Renal cortex interstitium (tissue), 11 donors: Measurements from ENCODE around the gene NCBP3. TPM values are rescaled to one million over a fixed set of nuclear protein-coding genes. Genes with fewer than 3 reads are reported as not detected.

ENCODE experiments used
- DNase-seq, 11 donors: peaks; one replicate each; pipeline ENCODE4 v3.0.0-alpha.2; 2013; ENCODE audit warnings: low read depth in 9 of 11, low spot score in 4 of 11; ENCODE audit errors: extremely low read depth in 1 of 11
- polyA plus RNA-seq, 3 donors: library from polyadenylated mRNA; unstranded; fragments of 120-200 nt; gene quantifications; one replicate each; pipeline ENCODE4 v1.2.1, GENCODE V29; 2013; ENCODE audit not compliant: insufficient read length in 3 of 3

Gene NCBP3
- polyA plus RNA-seq, 3 donors: 83.1 to 122 (median 83.7) TPM

GRCh38 chr17:3886776-3887175 lies 40.7 kb upstream of the NCBP3 start:
- DNase-seq: no peak

GRCh38 chr17:3885970-3886369 lies 39.9 kb upstream of the NCBP3 start:
- DNase-seq: no peak

GRCh38 chr17:3885271-3885670 lies 39.2 kb upstream of the NCBP3 start:
- DNase-seq: no peak

GRCh38 chr17:3884188-3884587 lies 38.1 kb upstream of the NCBP3 start:
- no peak for DNase-seq

- no peak for DNase-seq
Measured at GRCh38 chr17:3882276-3882675, 36.2 kb upstream of the NCBP3 start.

GRCh38 chr17:3880983-3881382 lies 34.9 kb upstream of the NCBP3 start:
- no peak for DNase-seq

- no peak for DNase-seq
Measured at GRCh38 chr17:3879591-3880417, 33.8 kb upstream of the NCBP3 start.

- no peak for DNase-seq
Measured at GRCh38 chr17:3879186-3879585, 33.1 kb upstream of the NCBP3 start.

GRCh38 chr17:3877220-3877619 lies 31.2 kb upstream of the NCBP3 start:
- no peak for DNase-seq

- DNase-seq: no peak
Measured at GRCh38 chr17:3875317-3875716, 29.3 kb upstream of the NCBP3 start.

GRCh38 chr17:3873862-3874261 lies 27.8 kb upstream of the NCBP3 start:
- DNase-seq: no peak

GRCh38 chr17:3870871-3871306 lies 24.8 kb upstream of the NCBP3 start:
- DNase-seq: no peak

GRCh38 chr17:3867606-3868005 lies 21.6 kb upstream of the NCBP3 start:
- DNase-seq: no peak

GRCh38 chr17:3867106-3867505 lies 21.1 kb upstream of the NCBP3 start:
- DNase-seq: no peak

- DNase-seq: no peak
Measured at GRCh38 chr17:3866276-3866675, 20.2 kb upstream of the NCBP3 start.

GRCh38 chr17:3865176-3865575 lies 19.1 kb upstream of the NCBP3 start:
- no peak for DNase-seq

- no peak for DNase-seq
Measured at GRCh38 chr17:3864534-3864933, 18.5 kb upstream of the NCBP3 start.

- no peak for DNase-seq
Measured at GRCh38 chr17:3861761-3862681, 16.0 kb upstream of the NCBP3 start.

- no peak for DNase-seq
Measured at GRCh38 chr17:3860939-3861700, 15.1 kb upstream of the NCBP3 start.
